HG02852 (cell line): Measurements from ENCODE around the gene RAD50.
A peak's percentile ranks its signal among the peaks of the same experiment; 100 is the strongest.

Source experiments
- ATAC-seq: cut with Tn5 transposase; IDR thresholded peaks from one replicate; pipeline ENCODE4 v1.9.1; 2021; ENCODE audit warnings: mild to moderate bottlenecking, moderate library complexity; ENCODE audit not compliant: unreplicated experiment

Gene RAD50

GRCh38 chr5:132673939-132674630, 117.3 kb downstream of the RAD50 start, which contains the start of gene IL4:
TSS of gene IL4 (plus strand) at chr5:132673989. CDS start at chr5:132674051, 62 bp downstream.
- ATAC-seq: no peak

GRCh38 chr5:132674671-132675506, 118.1 kb downstream of the RAD50 start:
- ATAC-seq: peak; percentile 86

- no peak for ATAC-seq
Observed at GRCh38 chr5:132675936-132676689, 119.3 kb downstream of the RAD50 start.

GRCh38 chr5:132677191-132677590, 120.4 kb downstream of the RAD50 start:
- no peak for ATAC-seq

GRCh38 chr5:132677682-132678400, 121.1 kb downstream of the RAD50 start:
- ATAC-seq: no peak

GRCh38 chr5:132678735-132679134, 122.0 kb downstream of the RAD50 start:
- no peak for ATAC-seq

GRCh38 chr5:132679166-132679565, 122.4 kb downstream of the RAD50 start:
- ATAC-seq: no peak

- ATAC-seq: no peak
Observed at GRCh38 chr5:132679717-132680380, 123.1 kb downstream of the RAD50 start.

- ATAC-seq: no peak
Observed at GRCh38 chr5:132680780-132681475, 124.2 kb downstream of the RAD50 start.

- no peak for ATAC-seq
Observed at GRCh38 chr5:132681476-132681831, 124.7 kb downstream of the RAD50 start.

GRCh38 chr5:132681983-132682382, 125.2 kb downstream of the RAD50 start:
- ATAC-seq: no peak

- no peak for ATAC-seq
Observed at GRCh38 chr5:132684491-132684890, 127.7 kb downstream of the RAD50 start.

GRCh38 chr5:132684922-132685720, 128.3 kb downstream of the RAD50 start:
- no peak for ATAC-seq

GRCh38 chr5:132686193-132686592, 129.4 kb downstream of the RAD50 start:
- ATAC-seq: no peak

GRCh38 chr5:132687995-132688394, 131.2 kb downstream of the RAD50 start:
- no peak for ATAC-seq

- no peak for ATAC-seq
Observed at GRCh38 chr5:132688536-132689339, 132.0 kb downstream of the RAD50 start.

- ATAC-seq: no peak
Observed at GRCh38 chr5:132689513-132689912, 132.7 kb downstream of the RAD50 start.

- ATAC-seq: no peak
Observed at GRCh38 chr5:132690156-132690555, 133.4 kb downstream of the RAD50 start.
